Measurements from ENCODE around the gene KIRREL2.
"Not testable (repeated sequence)": the region's sequence is repeated elsewhere in the genome, so short reads cannot be mapped to it uniquely, and the experiment has no call there.

The KIRREL2 gene

DNA sequence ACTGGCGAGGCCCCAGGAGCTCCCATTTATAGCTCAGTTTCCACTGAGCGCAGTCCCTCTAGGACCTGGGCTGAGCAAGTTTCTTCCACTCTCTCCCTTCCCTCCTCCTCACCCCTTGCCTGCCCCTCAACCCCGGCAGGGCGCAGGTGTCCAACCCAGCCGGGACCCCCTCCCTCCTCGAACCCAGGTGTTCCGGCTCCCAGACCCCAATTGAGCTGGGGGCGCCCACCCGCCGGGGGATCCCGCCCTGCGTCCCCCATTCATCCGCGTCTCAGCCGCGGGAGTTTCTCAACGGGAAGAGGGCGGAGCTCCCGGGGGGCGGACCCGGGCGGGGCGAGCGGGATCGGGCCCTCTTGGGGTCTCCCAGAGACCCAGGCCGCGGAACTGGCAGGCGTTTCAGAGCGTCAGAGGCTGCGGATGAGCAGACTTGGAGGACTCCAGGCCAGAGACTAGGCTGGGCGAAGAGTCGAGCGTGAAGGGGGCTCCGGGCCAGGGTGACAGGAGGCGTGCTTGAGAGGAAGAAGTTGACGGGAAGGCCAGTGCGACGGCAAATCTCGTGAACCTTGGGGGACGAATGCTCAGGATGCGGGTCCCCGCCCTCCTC is at the start of gene KIRREL2:
Gene KIRREL2, plus strand, starts transcription at position 366 of the 604 bp plus-strand sequence. Its CDS starts 209 bp downstream, at position 575.
- DNase-seq, result peak; percentile 65 to 69

DNA sequence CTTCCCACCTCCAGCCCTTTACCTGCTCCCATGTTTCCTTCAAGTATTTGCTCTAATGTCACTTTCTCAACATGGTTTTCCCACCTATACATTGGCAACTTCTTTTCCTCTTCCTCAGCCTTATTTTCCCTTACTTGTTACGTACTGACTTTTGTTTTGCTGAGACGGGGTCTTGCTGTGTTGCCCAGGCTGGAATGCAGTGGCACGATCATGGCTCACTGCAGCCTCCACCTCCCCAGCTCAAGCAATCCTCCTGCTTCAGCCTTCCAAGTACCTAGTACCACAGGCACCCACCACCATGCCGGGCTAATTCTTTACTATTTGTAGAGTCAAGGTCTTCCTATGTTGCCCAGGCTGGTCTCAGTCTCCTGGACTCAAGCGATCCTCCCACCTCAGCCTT is 49.1 kb upstream of the KIRREL2 start:
- no peak for DNase-seq

DNA sequence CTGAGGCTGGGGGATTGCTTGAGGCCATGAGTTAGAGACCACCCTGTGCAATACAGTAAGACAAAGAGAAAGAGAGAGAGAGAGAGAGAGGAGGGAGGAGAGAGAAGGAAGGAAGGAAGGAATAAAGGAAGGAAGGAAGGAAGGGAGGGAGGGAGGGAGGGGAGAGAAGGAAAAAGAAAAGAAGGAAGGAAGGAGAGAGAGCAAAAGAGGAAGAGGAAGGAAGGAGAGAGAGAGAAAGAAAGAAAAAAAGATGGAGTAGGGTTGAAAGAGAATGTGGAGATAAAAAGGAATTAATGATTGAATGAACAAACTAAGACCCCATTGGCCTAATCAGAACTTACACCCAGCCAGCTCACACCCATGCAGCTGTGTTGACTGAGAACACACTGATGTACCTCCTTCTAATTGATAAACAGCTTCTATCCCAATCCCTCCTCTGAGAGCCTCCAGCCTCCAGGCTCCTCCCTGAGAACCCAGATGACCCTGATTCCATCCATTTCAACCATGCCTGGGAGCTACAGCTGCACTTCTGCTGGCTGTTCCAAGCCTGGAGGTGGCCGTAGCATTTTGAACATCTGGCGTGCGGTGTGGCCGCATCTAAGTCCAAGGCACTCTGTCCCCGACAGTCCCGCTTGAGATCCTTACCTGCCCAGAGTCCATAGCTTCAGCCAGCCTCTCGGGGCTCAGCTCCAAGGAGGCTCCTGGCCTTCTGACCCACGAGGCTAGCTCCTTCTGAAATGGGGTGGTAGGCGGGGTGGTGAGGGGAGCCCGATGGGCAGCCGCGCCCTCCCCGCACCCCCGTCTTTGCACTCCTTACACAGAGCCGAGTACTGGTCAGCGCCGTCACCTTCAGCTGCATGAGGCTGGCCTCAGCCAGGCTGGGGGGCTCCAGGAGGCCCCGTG is 45.1 kb upstream of the KIRREL2 start:
- DNase-seq, result no peak

DNA sequence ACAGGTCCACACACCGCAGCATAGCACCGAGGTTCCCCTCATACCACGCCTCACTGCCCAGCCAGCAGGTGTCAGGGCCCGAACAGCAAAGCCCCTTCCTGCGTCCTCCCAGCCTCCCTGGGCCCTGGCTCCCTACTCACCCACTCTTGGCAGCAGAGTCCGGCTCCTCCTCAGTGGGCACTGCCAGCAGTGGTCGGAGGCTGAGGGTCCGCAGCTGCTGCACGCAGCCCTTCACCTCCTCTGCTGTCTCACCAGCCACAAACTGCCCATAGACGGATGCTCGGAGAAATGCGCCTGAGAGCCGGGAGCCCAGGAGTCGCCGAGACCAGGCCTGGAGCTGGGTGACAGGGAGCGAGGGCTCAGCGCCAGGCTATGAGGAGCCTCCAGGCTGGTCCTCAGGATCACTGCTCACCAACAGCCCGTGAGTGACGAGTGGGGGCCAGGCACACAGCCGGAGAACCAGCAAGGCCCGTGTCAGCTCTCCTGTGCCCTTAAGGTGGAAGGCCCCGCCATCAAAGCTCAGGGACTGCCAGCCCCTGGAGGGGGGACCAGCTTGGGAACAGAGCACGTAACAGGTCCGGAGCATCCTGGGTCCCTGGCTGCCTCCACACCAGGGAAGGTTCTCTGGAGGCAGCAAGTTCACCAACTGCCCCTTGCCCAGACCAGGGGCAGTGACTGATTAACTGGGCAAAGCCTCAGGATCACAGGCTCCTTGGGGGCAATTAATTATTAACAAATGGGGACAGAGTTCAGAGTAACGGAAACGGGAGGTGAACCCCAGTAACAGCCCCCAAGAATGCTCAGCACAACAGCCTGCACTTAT is 44.3 kb upstream of the KIRREL2 start, which contains the start of gene PRODH2:
Gene PRODH2, minus strand, starts transcription at position 626 of the 823 bp plus-strand sequence. Its CDS starts 40 bp downstream, at position 586.
- DNase-seq, result no peak

DNA sequence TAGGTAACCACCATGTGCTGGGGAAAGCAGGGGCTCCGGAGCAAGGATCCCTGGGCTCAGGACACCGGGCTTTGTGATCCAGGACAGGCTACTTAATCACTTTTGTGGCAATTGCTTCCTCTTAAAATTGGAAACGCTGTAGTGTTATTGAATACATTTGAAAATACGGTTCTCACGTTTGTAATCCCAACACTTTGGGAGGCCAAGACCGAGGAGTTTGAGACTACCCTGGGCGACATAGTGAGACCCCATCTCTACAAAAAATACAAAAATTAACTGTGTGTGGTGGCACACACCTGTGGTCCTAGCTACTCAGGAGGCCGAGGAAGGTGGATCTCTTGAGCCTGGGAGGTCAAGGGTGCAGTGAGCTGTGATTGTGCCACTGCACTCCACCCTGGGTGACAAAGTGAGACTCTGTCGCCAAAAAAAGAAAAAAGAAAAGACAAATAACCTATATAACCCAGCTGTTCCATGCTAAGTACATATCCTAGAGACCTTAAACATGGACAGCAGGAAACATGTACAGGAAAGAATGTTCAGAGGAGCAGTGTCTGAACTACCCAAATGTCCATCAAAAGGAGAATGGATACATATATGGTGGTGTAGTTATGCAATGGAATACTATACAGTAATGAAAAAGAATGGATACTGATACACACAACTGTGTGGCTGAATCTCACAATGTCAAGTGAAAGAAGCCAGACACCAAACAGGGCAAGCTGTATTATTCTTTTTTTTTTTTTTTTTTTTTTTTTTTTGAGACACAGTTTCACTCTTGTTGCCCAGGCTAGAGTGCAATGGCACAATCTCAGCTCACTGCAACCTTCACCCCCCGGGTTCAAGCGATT is 43.4 kb upstream of the KIRREL2 start:
- DNase-seq, result no peak

DNA sequence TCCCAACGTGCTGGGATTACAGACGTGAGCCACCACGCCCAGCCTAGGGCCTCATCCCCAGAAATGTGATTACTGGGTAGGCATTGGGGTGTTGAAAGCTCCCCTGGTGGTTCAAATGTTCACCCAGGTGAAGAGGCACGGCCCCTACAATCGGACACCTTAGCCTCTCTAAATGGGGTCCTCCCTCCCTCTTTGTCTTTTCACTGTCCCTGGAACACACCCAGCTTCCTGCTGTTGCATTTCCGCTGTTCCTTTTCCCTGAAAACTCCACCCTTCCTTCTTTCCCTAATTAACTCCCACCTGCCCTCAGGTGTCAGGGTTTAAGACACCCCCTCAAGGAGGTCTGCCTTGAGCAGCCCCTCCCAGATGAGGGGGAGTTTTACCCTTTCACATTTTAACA is 40.4 kb upstream of the KIRREL2 start:
- no peak for DNase-seq

DNA sequence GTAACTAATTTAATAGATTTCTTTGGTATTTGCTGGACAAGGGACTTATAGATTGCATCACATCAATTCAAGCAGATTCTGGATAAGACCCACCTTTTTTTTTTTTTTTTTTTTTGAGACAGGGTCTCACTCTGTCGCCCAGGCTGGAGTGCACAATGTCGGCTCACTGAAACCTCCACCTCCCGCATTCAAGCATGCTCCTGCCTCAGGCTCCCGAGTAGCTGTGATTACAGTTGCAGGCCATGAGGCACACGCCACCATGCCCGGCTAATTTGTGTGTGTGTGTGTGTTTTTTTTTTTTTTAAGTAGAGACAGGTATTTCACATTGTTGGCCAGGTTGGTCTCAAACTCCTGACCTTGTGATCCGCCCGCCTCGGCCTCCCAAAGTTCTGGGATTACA is 39.9 kb upstream of the KIRREL2 start:
- DNase-seq, result no peak

DNA sequence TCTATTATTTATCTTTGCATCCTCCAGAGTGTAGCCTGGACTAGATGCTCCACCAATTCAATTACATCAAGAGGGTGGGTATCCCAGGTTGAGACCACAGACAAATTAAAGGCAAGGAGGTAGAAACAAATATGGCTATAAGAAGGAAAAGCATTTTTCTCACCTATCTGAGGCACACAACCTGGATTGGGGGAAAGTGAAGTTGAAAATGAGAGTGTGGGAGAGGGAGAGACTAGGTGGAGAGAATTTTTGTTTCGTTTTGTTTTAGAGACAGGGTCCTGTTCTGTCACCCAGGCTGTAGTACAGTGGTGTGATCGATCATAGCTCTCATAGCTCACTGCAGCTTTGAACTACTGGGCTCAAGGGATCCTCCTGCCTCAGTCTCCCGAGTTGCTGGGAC is 38.3 kb upstream of the KIRREL2 start:
- DNase-seq, result no peak

DNA sequence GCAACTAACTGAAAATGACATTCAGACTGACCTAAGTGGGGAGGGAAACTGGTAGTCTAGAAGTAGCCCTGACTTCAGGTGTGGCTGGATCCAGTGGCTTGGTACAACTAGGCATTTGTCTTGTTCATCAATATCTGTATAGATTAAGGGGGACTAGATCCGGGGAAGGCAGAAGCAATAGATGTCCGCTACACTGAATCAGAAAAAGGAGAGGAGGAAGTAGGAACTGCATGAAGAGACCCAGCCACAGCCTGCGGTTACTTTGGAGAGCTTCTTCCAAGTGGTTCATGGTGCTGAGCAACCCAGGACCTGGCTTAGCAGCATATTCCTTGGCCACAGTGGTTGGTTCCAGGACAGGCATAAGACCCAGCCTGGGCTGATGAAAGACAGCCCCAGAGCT is 34.1 kb upstream of the KIRREL2 start:
- no peak for DNase-seq

DNA sequence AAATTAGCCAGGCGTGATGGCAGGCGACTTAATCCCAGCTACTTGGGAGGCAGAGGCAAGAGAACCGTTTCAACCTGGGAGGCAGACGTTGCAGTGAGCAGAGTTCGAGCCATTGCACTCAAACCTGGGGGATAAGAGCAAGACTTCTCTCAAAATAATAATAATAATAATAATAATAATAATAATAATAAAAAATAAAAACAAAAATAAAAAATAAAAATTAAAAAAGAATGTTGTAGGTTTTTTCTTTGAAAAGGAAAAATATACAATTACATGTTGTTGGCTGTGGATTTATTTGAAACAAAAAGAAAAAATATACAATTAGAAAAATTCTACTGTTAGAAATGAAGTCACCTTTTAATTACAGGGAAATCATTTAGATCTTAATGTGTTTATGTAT is 32.6 kb upstream of the KIRREL2 start:
- no peak for DNase-seq

DNA sequence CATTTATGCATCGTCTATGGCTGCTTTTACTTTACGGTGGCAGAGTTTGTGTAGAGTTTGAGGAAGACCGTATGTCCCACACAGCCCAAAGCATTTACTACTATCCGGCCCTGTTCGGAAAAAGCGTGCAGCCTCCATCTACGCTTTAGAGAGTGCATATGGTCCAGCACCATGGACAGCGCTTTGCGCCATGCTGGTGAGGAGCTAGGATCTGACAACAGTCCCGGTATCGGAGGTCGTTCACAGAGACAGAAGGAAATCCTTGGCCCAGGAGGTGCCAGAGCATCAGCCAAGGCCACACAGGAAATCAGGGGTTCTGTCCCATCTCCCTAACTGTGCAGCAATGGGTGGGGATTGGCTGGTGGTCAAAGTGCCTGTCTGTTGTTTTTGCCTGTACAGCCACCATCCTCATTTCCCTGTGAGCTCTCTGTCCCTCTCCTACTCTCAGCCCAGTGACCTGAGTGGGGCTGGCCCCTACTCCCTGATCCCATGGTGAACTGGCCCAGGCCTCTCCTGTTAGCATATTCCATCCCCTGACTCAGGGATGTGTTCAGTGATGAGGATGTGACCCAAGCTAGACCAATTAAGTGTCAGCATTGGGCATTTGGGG is 27.9 kb upstream of the KIRREL2 start:
- peak; percentile 62 to 66 for DNase-seq

DNA sequence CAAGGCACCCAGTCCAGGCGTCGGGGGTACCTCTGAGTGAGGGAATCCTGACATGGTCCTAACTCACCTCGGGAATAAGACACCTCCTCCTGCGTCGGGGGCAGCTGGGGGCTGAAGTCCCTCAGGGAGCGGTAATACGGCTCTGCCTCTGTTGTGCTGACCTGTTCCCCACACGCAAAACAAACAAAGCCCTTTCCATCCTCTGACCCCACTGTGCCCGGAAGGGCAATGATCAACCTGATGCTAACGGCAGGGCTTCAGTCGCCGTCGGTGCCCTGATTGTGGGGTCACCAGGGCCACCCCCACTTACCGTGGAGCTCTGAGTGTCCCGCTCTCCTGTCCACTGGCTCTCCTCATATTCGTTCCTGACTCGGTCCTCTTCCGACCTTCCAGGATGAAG is 25.7 kb upstream of the KIRREL2 start:
- DNase-seq, result no peak

DNA sequence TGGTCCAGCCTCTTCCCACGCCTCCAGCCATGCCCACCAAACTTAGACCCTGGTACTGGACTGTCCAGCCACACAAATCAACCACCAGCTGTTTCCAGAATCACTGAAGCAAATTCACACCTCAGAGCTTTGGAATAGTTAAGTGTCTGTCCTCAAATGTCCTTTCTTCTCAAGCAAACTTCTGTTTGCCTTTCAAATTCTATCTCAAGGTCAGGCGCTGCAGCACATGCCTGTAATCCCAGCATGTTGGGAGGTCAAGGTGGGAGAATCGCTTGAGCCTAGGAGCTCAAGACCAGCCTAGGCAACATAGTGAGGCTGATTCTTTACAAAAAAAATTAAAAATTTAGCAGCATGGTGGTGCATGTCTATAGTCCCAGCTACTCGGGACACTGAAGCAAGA is 24.7 kb upstream of the KIRREL2 start:
- DNase-seq, result no peak

DNA sequence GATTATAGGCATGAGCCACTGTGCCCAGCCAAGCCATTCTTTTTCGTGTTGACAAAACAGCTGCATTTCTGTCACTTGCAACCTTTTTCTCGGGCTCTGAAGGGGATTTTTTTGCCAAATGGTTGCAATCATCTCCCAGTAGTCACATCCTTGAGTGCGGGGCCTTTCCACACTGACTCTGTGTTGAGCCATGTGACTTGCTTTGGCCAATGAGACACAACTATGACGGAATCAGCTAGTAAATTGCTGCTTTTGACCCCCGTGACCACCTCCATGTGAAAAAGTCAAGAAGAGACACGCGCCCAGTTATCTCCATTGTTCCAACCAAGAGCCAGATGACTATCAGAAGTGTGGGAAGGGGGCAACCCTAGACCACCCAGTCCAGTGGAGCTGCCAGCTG is 22.7 kb upstream of the KIRREL2 start:
- no peak for DNase-seq

DNA sequence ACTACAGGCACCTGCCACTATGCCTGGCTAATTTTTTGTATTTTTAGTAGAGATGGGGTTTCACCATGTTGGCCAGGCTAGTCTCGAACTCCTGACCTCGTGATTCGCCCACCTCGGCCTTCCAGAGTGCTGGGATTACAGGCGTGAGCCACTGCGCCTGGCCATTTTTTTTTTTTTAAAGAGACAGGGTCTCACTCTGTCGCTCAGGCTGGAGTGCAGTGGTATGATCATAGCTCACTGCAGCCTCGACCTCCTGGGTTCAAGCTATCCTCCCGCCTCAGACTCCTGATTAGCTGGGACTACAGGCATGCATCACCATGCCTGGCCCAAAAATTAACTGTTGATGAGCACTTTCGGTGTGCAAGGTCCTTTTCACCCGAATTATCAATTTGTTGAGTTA is 20.6 kb upstream of the KIRREL2 start:
- DNase-seq, result not testable (repeated sequence)

DNA sequence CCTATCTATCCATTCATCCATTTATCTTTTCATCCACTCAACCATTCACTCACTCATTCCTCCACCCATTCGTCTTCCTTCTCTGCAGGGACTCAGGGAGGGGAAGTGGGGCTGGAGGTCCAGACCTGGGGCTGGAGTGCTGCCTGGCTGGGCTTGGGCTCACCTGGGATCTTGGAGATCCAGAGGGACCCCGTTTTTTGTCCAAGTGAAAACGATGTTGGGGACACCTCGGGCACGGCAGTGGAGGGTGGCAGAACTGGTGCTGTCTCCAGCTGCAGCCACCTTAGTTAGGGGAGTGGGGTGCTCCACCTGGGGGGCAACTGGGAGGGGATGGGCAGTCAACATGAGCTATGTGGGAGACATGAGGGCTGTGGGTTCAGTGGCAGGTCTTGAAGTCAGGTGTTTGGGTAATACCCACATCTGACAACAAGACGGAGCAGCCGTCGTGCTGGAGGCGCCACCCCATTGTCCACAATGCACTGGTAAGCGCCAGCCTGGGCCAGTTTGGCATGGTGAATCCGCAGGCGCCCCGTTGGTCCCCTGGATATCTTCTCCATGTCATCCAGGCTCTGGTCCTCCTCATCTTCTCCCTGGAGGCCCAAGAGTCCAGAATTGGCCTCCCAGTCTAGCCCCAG is 14.6 kb upstream of the KIRREL2 start:
- no peak for DNase-seq

DNA sequence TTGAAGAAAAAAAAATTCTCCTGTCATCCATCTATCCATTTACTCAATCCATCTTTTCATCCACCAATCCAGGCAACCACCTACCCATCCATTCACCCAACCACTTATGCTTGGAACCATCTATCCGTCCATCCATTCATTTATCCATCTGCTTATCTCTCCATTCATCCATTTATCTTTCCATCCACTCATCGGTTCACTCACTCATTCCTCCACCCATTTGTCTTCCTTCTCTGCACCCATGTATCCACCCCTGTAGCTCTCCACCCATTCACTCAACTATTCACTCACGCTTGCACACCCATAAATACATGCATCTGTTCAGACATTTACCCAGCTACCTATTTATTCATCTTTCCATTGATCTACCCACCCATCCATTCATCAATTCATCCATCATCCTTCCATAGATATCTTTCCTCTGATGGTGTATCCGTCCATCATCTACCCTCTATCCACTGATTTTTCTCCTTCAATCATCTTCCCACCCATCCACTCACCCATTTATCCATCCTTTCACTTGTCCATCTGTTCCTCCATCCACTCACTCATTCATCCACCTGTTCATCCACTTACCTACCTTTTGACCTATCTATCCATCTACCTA is 13.9 kb upstream of the KIRREL2 start:
- DNase-seq, result no peak

DNA sequence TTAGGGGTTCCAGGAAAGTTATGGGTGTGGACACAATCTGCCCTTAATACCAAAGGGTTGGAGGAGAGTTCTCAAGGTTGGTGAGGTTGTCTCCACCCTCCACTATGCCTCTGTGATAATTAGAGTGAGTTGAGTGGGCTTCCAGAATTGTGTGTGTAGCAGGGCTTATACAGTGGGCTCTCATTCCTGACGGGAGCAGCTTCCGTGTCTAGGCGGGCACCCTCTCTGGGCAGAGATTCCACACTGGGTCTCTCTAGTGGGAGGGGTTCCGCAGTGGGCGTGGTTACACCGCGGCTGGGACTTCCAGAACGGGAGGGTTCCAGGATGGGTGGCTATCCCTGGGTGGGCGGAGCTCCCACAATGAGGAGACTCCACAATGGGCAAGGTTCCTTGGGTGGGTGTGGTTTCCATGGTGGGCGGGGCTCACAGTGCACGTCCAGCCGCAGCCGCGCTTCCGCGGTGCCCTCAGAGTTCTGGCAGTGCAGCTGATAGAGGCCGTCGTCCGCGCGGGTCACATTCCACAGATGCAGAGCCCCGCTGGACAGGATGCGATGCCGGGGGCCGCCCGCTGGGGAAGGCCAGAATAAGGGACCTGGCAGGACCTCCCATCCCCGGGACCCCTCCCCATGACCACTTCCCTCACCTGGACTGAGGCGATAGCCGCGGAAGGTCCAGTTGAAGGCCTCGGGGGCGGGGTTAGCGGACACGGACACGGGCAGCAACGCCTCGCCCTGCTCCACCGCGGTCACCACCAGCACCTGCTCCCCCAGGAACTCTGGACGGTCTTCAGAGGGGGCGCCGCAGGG is 12.8 kb upstream of the KIRREL2 start:
- DNase-seq, result peak in 1 of 2 experiments; percentile 50

DNA sequence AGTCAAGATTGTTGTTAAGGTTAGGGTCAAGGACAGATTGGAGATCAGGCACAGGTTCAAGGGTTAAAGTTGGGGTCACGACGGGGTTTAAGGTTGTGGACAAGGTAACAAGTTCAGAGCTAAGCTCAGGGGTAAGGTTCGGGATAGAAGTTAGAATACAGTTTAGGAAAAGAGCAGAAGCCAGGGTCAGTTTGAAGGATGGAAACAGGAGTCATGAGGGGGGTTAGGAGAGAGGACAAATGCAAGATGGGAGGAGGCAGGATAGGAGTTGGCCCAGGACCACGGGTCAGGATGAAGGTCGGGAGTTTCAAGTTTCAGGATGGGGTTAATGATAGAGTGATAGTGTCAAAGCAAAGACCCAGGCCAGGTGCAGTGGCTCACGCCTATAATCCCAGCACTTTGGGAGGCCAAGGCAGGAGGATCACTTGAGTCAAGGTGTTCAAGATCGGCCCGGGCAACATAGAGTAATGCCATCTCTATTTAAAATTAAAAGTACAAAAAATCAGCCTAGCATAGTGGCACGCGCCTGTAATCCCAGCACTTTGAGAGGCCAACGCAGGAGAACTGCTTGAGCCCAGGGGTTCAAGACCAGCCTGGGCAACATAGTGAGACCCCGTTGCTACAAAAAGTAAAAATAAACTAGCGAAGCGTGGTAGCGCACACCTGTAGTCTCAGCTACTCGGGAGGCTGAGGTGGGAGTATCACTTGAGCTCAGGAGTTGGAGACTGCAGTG is 12.1 kb upstream of the KIRREL2 start:
- no peak for DNase-seq

Measured in activated T-cell treated with anti-CD3 and anti-CD28 coated beads, Interleukin-2, amount 50 U/mL, for 48 hours (primary cell).